ENCODE data around the gene EIF1AY. TPM values are rescaled to one million over a fixed set of nuclear protein-coding genes. Genes with fewer than 3 reads are reported as not detected.

The EIF1AY gene
- polyA plus RNA-seq, 1 experiment = 4.8 TPM

DNA sequence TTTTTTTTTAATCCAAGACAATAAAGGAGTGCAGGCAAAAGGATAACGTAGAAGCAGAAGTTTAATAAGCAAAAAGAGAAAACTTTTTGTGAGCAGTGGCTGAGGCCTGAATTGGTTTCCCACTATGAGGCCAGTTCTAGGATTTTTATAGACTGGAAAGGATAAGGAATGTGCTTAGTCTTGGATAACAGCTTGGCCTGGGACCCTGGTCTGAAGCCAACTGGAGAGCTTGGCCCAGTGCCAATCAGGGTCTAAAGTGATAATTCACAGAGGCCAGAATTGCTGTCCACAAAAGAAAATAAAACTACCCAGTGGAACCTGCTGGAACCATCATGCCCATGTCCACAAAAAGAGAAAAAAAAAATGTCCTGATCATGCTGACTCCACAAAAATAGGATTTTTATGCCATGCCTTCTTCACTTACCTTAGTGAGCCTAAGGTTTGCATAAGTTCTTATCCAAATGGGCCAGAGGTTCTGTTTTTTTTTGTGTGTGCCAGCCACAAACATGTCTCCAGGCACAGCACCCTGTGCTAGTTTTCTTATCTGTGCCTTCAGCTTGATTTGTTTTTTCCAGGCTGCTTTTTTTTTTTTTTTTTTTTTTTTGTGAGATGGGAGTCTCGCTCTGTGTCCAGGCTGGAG is 15.6 kb upstream of the EIF1AY start:
- no peaks in the 10 kb centered on the region for H3K27me3 ChIP-seq (ENCODE audit: control insufficient read depth, insufficient read depth, low read length)
- POLR2A ChIA-PET = no interaction called here

DNA sequence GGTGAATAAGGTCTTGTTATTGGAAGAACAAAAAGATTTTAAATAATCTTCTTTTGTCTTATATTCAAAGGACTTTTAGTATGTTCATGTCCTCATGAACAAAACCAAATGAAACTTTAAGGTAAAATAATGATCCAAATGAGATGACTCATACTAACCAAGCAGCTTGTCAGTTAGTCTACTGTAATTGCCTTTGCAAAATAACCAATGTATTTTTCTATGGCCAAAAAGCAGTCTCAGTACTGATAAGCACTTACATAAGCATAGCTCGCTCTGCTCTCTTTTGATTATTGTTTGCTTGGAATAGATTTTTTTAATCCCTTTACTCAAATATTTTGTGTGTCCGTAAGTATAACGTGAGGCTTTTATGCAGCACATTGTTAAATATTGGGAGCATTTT is 4.3 kb upstream of the EIF1AY start:
- CTCF ChIA-PET = no interaction called here
- TF ChIP-seq, protein P1, sequence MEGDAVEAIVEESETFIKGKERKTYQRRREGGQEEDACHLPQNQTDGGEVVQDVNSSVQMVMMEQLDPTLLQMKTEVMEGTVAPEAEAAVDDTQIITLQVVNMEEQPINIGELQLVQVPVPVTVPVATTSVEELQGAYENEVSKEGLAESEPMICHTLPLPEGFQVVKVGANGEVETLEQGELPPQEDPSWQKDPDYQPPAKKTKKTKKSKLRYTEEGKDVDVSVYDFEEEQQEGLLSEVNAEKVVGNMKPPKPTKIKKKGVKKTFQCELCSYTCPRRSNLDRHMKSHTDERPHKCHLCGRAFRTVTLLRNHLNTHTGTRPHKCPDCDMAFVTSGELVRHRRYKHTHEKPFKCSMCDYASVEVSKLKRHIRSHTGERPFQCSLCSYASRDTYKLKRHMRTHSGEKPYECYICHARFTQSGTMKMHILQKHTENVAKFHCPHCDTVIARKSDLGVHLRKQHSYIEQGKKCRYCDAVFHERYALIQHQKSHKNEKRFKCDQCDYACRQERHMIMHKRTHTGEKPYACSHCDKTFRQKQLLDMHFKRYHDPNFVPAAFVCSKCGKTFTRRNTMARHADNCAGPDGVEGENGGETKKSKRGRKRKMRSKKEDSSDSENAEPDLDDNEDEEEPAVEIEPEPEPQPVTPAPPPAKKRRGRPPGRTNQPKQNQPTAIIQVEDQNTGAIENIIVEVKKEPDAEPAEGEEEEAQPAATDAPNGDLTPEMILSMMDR (IDR thresholded peaks at IDR 0.05; ENCODE audit: insufficient read depth, low read depth, low read length) = no peak
- H3K27me3 ChIP-seq (ENCODE audit: control insufficient read depth, insufficient read depth, low read length) = no peaks in the 10 kb centered on the region
- DNase-seq (ENCODE audit: low read depth) = no peak
- no peaks in the 10 kb centered on the region for H3K36me3 ChIP-seq (ENCODE audit: control insufficient read depth, insufficient read depth, low read length)
- no peak overlapping the region for H3K4me3 ChIP-seq (ENCODE audit: low read depth, low read length)
- POLR2A ChIA-PET = no interaction called here

More for the DNA sequence above, 15.6 kb upstream of the EIF1AY start:
- Histone ChIP-seq H3K36me3 (ENCODE audit: control insufficient read depth, insufficient read depth, low read length) (no peaks in the 10 kb centered on the region), H3K4me3 (ENCODE audit: low read depth, low read length) (no peak overlapping the region)
- no peak for DNase-seq (ENCODE audit: low read depth)
- CTCF ChIA-PET = interaction anchor here (0.6 kb wide), 1 partner anchor 57 kb away, joined by 3 read pairs; no protein-coding TSS in a partner anchor
- TF ChIP-seq, protein P1 (IDR thresholded peaks at IDR 0.05; ENCODE audit: insufficient read depth, low read depth, low read length) = no peak

DNA sequence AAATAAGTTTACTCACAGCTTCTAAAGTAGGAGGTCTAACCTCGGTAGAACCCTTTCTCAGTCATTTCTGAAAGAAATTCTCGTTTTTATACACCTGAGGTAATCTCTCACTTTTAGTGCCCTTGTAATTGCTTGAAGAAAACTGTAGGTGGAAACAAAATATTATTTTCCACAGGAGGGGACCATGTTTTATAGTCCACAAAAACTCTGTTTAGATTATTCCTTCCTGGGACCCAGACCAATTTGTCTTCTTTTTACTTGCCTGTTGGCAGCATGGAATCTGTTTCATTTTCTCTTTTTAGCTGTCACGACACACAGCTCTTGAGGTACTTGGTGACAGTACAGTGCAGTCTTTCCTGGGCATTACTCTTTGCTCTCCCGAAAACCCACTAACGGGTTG is 930 bp downstream of the EIF1AY start:
- DNase-seq (ENCODE audit: low read depth) = no peak
- Histone ChIP-seq H3K4me3 (ENCODE audit: low read depth, low read length) (peak overlapping the region; percentile 54), H3K36me3 (ENCODE audit: control insufficient read depth, insufficient read depth, low read length) (no peaks in the 10 kb centered on the region), H3K27me3 (ENCODE audit: control insufficient read depth, insufficient read depth, low read length) (no peaks in the 10 kb centered on the region)
- CTCF ChIA-PET = no interaction called here
- TF ChIP-seq, protein P1 (IDR thresholded peaks at IDR 0.05; ENCODE audit: insufficient read depth, low read depth, low read length) = no peak
- POLR2A ChIA-PET = interaction anchor here (0.6 kb wide), 1 partner anchor 44 kb away, joined by 8 read pairs; no protein-coding TSS in a partner anchor

DNA sequence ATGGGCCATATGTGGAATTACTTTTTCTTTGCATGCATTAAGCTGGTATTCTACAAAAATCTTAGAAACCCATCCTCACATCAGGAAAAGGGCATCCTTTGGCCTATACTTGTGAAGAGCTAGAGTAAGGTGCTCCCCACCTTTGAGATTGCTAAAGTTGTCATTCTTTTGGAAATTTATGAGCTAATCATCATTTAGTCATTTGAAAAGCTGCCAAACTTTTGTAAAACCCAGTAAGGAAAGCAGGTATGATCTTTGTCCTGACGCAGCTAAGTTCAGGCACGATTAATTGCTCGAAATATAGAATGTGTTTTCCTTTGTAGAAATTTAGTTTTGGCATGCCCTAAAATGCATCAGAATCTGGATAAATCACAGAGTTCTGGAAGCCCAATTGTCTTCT is 2.6 kb downstream of the EIF1AY start:
- no peaks in the 10 kb centered on the region for H3K36me3 ChIP-seq (ENCODE audit: control insufficient read depth, insufficient read depth, low read length)
- H3K27me3 ChIP-seq (ENCODE audit: control insufficient read depth, insufficient read depth, low read length) = no peaks in the 10 kb centered on the region
- no peak overlapping the region for H3K4me3 ChIP-seq (ENCODE audit: low read depth, low read length)
- POLR2A ChIA-PET = no interaction called here
- TF ChIP-seq, protein P1 (IDR thresholded peaks at IDR 0.05; ENCODE audit: insufficient read depth, low read depth, low read length) = no peak
- no peak for DNase-seq (ENCODE audit: low read depth)
- CTCF ChIA-PET = no interaction called here

DNA sequence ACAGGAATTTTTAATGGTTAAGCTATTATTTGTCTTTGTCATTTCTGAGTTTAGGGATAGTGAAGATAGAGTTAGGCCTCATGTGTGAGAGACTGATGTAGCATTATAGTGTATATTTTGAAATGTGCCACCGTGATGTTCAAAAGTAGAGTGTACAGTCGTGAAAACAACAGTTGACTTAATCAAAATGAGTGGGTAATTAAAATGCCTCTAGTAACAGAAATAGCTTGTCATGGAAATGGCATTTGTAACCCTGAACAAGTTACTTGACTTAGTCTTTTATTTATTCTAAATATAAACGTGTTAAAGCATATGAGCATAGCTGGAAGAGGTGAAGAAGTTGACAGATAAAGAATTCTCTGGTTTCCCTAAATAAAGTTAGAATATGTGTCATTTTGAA is 6.1 kb downstream of the EIF1AY start:
- Histone ChIP-seq H3K36me3 (ENCODE audit: control insufficient read depth, insufficient read depth, low read length) (no peaks in the 10 kb centered on the region), H3K4me3 (ENCODE audit: low read depth, low read length) (no peak overlapping the region), H3K27me3 (ENCODE audit: control insufficient read depth, insufficient read depth, low read length) (no peaks in the 10 kb centered on the region)
- ChIA-PET POLR2A (no interaction called here), CTCF (no interaction called here)
- no peak for DNase-seq (ENCODE audit: low read depth)
- TF ChIP-seq, protein P1 (IDR thresholded peaks at IDR 0.05; ENCODE audit: insufficient read depth, low read depth, low read length) = no peak

All from BJ (cell line).